HUES48 (cell line): ENCODE measurements around the gene LINGO1.

Experiments
- H3K27ac ChIP-seq: one replicate; pipeline ENCODE4 v1.7.0; 2013; ENCODE audit warnings: low read depth, low read length, inconsistent platforms
- H3K27me3 ChIP-seq: 2 replicates; pipeline ENCODE4 v1.6.1; 2013; ENCODE audit warnings: mild to moderate bottlenecking, low read length; ENCODE audit not compliant: control insufficient read depth, insufficient read depth
- H3K36me3 ChIP-seq: 2 replicates; pipeline ENCODE4 v1.6.1; 2013; ENCODE audit warnings: low read length; ENCODE audit not compliant: control insufficient read depth, insufficient read depth
- H3K4me1 ChIP-seq: 2 replicates; pipeline ENCODE4 v1.6.1; 2013; ENCODE audit warnings: mild to moderate bottlenecking, low read length; ENCODE audit not compliant: control insufficient read depth, insufficient read depth
- H3K4me3 ChIP-seq: 2 replicates; pipeline ENCODE4 v1.5.1; 2013; ENCODE audit warnings: mild to moderate bottlenecking, low read depth, low read length
- H3K9ac ChIP-seq: 2 replicates; pipeline ENCODE4 v1.6.1; 2013; ENCODE audit warnings: mild to moderate bottlenecking, low read depth, low read length, moderate library complexity
- H3K9me3 ChIP-seq: 2 replicates; pipeline ENCODE4 v1.6.1; 2013; ENCODE audit warnings: low read length; ENCODE audit not compliant: control insufficient read depth, insufficient read depth

Gene LINGO1

GRCh38 chr15:77591968-77592613 is 40.6 kb downstream of the LINGO1 start:
- Histone ChIP-seq H3K4me3 (no peak overlapping the region), H3K27me3 (no peaks in the 10 kb centered on the region), H3K36me3 (no peaks in the 10 kb centered on the region), H3K27ac (no peak overlapping the region), H3K4me1 (no peaks in the 10 kb centered on the region), H3K9me3 (no peaks in the 10 kb centered on the region), H3K9ac (no peak overlapping the region)

- Histone ChIP-seq H3K4me3 (no peak overlapping the region), H3K27ac (no peak overlapping the region), H3K27me3 (no peaks in the 10 kb centered on the region), H3K9me3 (no peaks in the 10 kb centered on the region), H3K9ac (no peak overlapping the region), H3K4me1 (no peaks in the 10 kb centered on the region), H3K36me3 (no peaks in the 10 kb centered on the region)
Observed at GRCh38 chr15:77589839-77590238, 42.9 kb downstream of the LINGO1 start.

DNA sequence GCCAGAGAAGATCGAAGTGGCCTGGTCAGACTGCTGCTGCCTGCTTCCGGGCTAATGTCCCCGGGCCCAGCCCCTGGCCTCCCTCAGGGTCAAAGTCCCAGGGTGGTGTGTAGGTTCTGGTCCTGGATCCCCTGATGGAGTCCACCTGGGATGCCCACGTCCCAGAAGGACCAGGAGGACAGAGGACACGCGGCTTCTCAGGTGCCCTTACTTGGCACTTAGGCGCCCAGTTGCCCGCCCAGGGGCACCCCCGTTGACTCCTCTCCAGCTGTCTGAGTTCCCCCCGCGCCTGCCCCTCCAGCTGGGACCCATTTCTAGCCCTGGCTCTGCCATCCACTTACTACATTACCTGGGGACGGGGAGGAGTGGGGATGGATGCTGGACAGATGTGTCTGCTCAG is 44.6 kb downstream of the LINGO1 start:
- H3K4me1 ChIP-seq, result 0 out of 2 replicates have a peak, but pooled peaks cover 3% of the 10 kb centered on the region
- H3K36me3 ChIP-seq, result no peaks in the 10 kb centered on the region
- H3K27ac ChIP-seq, result no peak overlapping the region
- H3K9ac ChIP-seq, result no peak overlapping the region
- H3K4me3 ChIP-seq, result no peak overlapping the region
- no peaks in the 10 kb centered on the region for H3K9me3 ChIP-seq
- no peaks in the 10 kb centered on the region for H3K27me3 ChIP-seq

GRCh38 chr15:77584691-77585090 is 48.0 kb downstream of the LINGO1 start:
- H3K4me1 ChIP-seq, result 0 out of 2 replicates have a peak, but pooled peaks cover 3% of the 10 kb centered on the region
- H3K27ac ChIP-seq, result no peak overlapping the region
- no peaks in the 10 kb centered on the region for H3K36me3 ChIP-seq
- no peaks in the 10 kb centered on the region for H3K9me3 ChIP-seq
- no peak overlapping the region for H3K9ac ChIP-seq
- H3K27me3 ChIP-seq, result no peaks in the 10 kb centered on the region
- no peak overlapping the region for H3K4me3 ChIP-seq

GRCh38 chr15:77584201-77584600 is 48.5 kb downstream of the LINGO1 start:
- Histone ChIP-seq H3K27me3 (no peaks in the 10 kb centered on the region), H3K27ac (no peak overlapping the region), H3K36me3 (no peaks in the 10 kb centered on the region), H3K4me1 (0 out of 2 replicates have a peak, but pooled peaks cover 3% of the 10 kb centered on the region), H3K4me3 (no peak overlapping the region), H3K9ac (no peak overlapping the region), H3K9me3 (no peaks in the 10 kb centered on the region)

DNA sequence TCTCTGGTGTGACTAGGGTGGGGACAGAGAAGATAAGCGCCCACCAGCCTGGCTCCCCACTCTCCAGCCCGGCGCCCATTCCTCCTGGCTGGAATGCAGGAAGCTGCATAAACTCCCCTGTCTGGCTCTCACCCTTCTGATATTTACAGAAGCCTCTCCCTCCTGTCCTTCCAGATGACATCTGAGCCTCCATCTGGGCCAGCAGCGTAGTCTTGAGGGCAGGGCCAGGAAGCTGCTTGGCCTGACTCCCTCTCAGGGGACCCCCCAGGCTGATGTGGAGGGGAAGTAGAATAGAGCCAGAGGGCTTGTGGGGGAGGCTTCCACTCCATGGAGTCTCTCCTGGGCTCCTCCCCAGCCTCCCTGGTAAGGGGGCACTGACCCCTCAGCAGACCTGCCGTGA is 49.9 kb downstream of the LINGO1 start:
- H3K27me3 ChIP-seq, result no peaks in the 10 kb centered on the region
- no peak overlapping the region for H3K9ac ChIP-seq
- no peak overlapping the region for H3K27ac ChIP-seq
- no peaks in the 10 kb centered on the region for H3K36me3 ChIP-seq
- H3K4me3 ChIP-seq, result no peak overlapping the region
- H3K4me1 ChIP-seq, result 0 out of 2 replicates have a peak, but pooled peaks cover 3% of the 10 kb centered on the region
- H3K9me3 ChIP-seq, result no peaks in the 10 kb centered on the region

- no peak overlapping the region for H3K4me3 ChIP-seq
- H3K9me3 ChIP-seq, result no peaks in the 10 kb centered on the region
- H3K36me3 ChIP-seq, result no peaks in the 10 kb centered on the region
- H3K4me1 ChIP-seq, result 0 out of 2 replicates have a peak, but pooled peaks cover 3% of the 10 kb centered on the region
- no peak overlapping the region for H3K9ac ChIP-seq
- no peak overlapping the region for H3K27ac ChIP-seq
- no peaks in the 10 kb centered on the region for H3K27me3 ChIP-seq
Observed at GRCh38 chr15:77581896-77582569, 50.7 kb downstream of the LINGO1 start.

- Histone ChIP-seq H3K9me3 (no peaks in the 10 kb centered on the region), H3K27ac (no peak overlapping the region), H3K9ac (no peak overlapping the region), H3K4me3 (no peak overlapping the region), H3K36me3 (no peaks in the 10 kb centered on the region), H3K4me1 (0 out of 2 replicates have a peak, but pooled peaks cover 3% of the 10 kb centered on the region), H3K27me3 (no peaks in the 10 kb centered on the region)
Observed at GRCh38 chr15:77580996-77581682, 51.6 kb downstream of the LINGO1 start.

DNA sequence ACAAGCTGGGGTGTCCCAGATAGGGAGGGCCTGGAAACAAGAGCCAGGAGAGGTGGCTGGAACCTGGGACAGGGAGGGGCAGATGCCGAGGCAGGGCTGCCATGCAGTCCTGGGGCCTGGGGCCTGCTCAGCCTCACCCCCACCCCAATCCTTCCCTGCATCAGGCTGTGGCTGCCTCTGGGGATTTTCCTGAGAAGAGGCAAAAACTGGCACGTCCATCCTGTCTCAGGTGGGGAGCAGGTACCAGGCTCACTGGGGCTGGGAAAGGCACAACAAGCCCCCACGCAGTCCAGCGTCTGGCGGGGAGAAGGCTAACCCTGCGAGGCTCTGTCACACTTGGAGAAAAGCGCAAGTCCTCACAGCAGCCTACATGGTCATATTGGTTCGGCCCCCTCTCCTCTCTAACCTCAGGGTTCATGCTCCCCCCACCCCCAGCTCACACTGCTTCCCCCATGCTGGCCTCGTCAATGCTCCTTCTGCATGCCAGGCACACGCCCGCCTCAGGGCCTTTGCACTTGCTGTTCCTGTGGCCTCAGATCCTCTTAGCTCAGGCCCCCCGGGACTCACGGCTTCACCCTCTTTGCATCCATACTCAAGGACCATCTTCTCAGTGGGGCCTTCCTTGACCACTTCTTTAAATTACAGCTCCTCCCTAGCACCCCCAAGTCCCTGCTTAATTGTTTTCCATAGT is 53.1 kb downstream of the LINGO1 start:
- H3K9me3 ChIP-seq, result no peaks in the 10 kb centered on the region
- H3K9ac ChIP-seq, result no peak overlapping the region
- H3K36me3 ChIP-seq, result no peaks in the 10 kb centered on the region
- no peaks in the 10 kb centered on the region for H3K27me3 ChIP-seq
- H3K4me3 ChIP-seq, result no peak overlapping the region
- H3K4me1 ChIP-seq, result 0 out of 2 replicates have a peak, but pooled peaks cover 3% of the 10 kb centered on the region
- no peak overlapping the region for H3K27ac ChIP-seq

GRCh38 chr15:77578641-77579372 is 53.9 kb downstream of the LINGO1 start:
- H3K9me3 ChIP-seq, result no peaks in the 10 kb centered on the region
- H3K36me3 ChIP-seq, result no peaks in the 10 kb centered on the region
- no peak overlapping the region for H3K9ac ChIP-seq
- no peak overlapping the region for H3K27ac ChIP-seq
- no peaks in the 10 kb centered on the region for H3K4me1 ChIP-seq
- H3K27me3 ChIP-seq, result no peaks in the 10 kb centered on the region
- no peak overlapping the region for H3K4me3 ChIP-seq
